Endothelial cell of umbilical vein (primary cell): Measurements from ENCODE around the gene RAD51B. TPM values are rescaled to one million over a fixed set of nuclear protein-coding genes. Genes with fewer than 3 reads are reported as not detected.
A peak's percentile ranks its signal among the peaks of the same experiment; 100 is the strongest.

Experiments
- BruUV-seq: library from RNA; stranded (reverse); fragments of 400-500 nt; replicated peaks from 2 replicates; lab custom pipeline; 2021; lab: Mats Ljungman, UMichigan
- CTCF ChIA-PET: fragments of 300-600, 350-600 bp; sonication (Branson Sonifier 250); formaldehyde crosslinking; loops from one replicate; lab custom pipeline; 2021; ENCODE audit warnings: antibody characterized with exemption, inconsistent platforms; lab: Charles Lee
- POLR2A ChIA-PET: fragments of 300-600, 350-600 bp; sonication (Branson Sonifier 250); formaldehyde crosslinking; loops from one replicate; lab custom pipeline; 2021; ENCODE audit warnings: antibody characterized with exemption, inconsistent platforms; lab: Charles Lee
- DNase-seq: peaks from one replicate; pipeline ENCODE4 v3.0.0-alpha.2; 2011; ENCODE audit warnings: low read depth, low spot score
- FAIRE-seq: peaks from 2 replicates; lab custom pipeline; 2011; peaks lifted over from hg19 to GRCh38; lab: Jason Lieb, UNC
- H2AFZ ChIP-seq: 2 replicates; pipeline ENCODE4 v1.6.0; 2012; ENCODE audit warnings: low read depth, low read length, control low read depth, inconsistent platforms
- H3K27ac ChIP-seq: 2 replicates; pipeline ENCODE4 v1.5.1; 2011; ENCODE audit warnings: low read depth, mild to moderate bottlenecking, control low read depth, low read length, moderate library complexity; ENCODE audit not compliant: insufficient read depth
- H3K27me3 ChIP-seq, 2 experiments: 2 replicates each; pipeline versions ENCODE4 v1.6.0 to v1.6.1; 2011; ENCODE audit warnings: low read length in 2 of 2, mixed read lengths in 1 of 2; ENCODE audit not compliant: control insufficient read depth in 2 of 2, insufficient read depth in 2 of 2
- H3K36me3 ChIP-seq, 2 experiments: 2 replicates in 1 of 2; 3 replicates in 1 of 2; pipeline ENCODE4 v1.5.1; 2011; ENCODE audit warnings: low read length in 2 of 2, mild to moderate bottlenecking in 1 of 2, moderate library complexity in 1 of 2; ENCODE audit not compliant: control insufficient read depth in 2 of 2, insufficient read depth in 2 of 2; ENCODE audit errors: extremely low read depth in 1 of 2
- H3K4me1 ChIP-seq: 3 replicates; pipeline ENCODE4 v1.5.1; 2011; ENCODE audit warnings: mild to moderate bottlenecking, low read length; ENCODE audit not compliant: control insufficient read depth, insufficient read depth; ENCODE audit errors: extremely low read depth
- H3K4me2 ChIP-seq: 2 replicates; pipeline ENCODE4 v1.6.1; 2011; ENCODE audit warnings: low read length, control low read depth, mixed read lengths; ENCODE audit not compliant: insufficient read depth
- H3K4me3 ChIP-seq, 3 experiments: fragments of 200-600 bp in 1 of 3; sonication (generic), shearing (Covaris generic) in 1 of 3; replicated peaks in 1 of 3; 2 replicates each; pipeline ENCODE4 v1.5.1; 2011 to 2016; ENCODE audit warnings: control low read depth in 3 of 3, low read length in 3 of 3, mild to moderate bottlenecking in 2 of 3, inconsistent platforms in 1 of 3, low read depth in 1 of 3, moderate library complexity in 1 of 3; ENCODE audit not compliant: insufficient read depth in 1 of 3
- H3K79me2 ChIP-seq: 2 replicates; pipeline ENCODE4 v1.6.0; 2012; ENCODE audit warnings: low read length, inconsistent platforms; ENCODE audit not compliant: control insufficient read depth, insufficient read depth
- H3K9ac ChIP-seq: replicated peaks from 2 replicates; pipeline ENCODE3; 2011; ENCODE audit warnings: low read length, control low read depth; ENCODE audit not compliant: insufficient read depth; ENCODE audit errors: extremely low read depth
- H3K9me1 ChIP-seq: replicated peaks from 3 replicates; pipeline ENCODE4 v1.6.0; 2011; ENCODE audit warnings: mild to moderate bottlenecking, low read length; ENCODE audit not compliant: control insufficient read depth, insufficient read depth; ENCODE audit errors: extremely low read depth
- H3K9me3 ChIP-seq: replicated peaks from 2 replicates; pipeline ENCODE4 v1.5.1; 2012; ENCODE audit warnings: low read length, inconsistent platforms; ENCODE audit not compliant: control insufficient read depth, insufficient read depth
- H4K20me1 ChIP-seq: replicated peaks from 2 replicates; pipeline ENCODE3; 2011; ENCODE audit warnings: mild to moderate bottlenecking, low read length; ENCODE audit not compliant: control insufficient read depth, insufficient read depth; ENCODE audit errors: extremely low read depth
- EZH2 ChIP-seq: IDR thresholded peaks from 2 replicates; pipeline ENCODE4 v1.6.1; 2012; ENCODE audit warnings: borderline replicate concordance, low read depth, mild to moderate bottlenecking, moderate library complexity, low read length, inconsistent platforms; ENCODE audit not compliant: severe bottlenecking
- FOS ChIP-seq: IDR thresholded peaks from 2 replicates; pipeline ENCODE4 v1.6.1; 2011; ENCODE audit warnings: mild to moderate bottlenecking, low read length, moderate library complexity, borderline replicate concordance; ENCODE audit not compliant: insufficient read depth
- GATA2 ChIP-seq: IDR thresholded peaks from 2 replicates; pipeline ENCODE4 v1.7.0; 2011; ENCODE audit warnings: low read depth, mild to moderate bottlenecking, moderate library complexity, mixed read lengths, low read length; ENCODE audit not compliant: insufficient read length, insufficient read depth
- JUN ChIP-seq: IDR thresholded peaks from 2 replicates; pipeline ENCODE4 v1.6.1; 2011; ENCODE audit warnings: borderline replicate concordance, low read depth; ENCODE audit not compliant: insufficient read length, insufficient read depth
- MAX ChIP-seq: IDR thresholded peaks from 2 replicates; pipeline ENCODE4 v1.6.1; 2011; ENCODE audit not compliant: insufficient read depth, insufficient read length
- MYC ChIP-seq: IDR thresholded peaks from one replicate; pipeline ENCODE4 v1.6.1; 2011; ENCODE audit warnings: mild to moderate bottlenecking, low read depth, low read length
- POLR2A ChIP-seq: IDR thresholded peaks from 2 replicates; pipeline ENCODE4 v1.6.1; 2012; ENCODE audit warnings: low read depth, mild to moderate bottlenecking, control low read depth, low read length
- POLR2AphosphoS5 ChIP-seq: IDR thresholded peaks from 2 replicates; pipeline ENCODE4 v1.6.1; 2012; ENCODE audit warnings: low read depth, mild to moderate bottlenecking, control low read depth, low read length, moderate library complexity; ENCODE audit not compliant: insufficient read depth
- dilution Hi-C: fragments of 300-500 bp; cut with MboI; formaldehyde crosslinking; loops from one replicate; pipeline ENCODE4 v1.15.0; 2019; ENCODE audit warnings: low sequenced_read_pairs; ENCODE audit not compliant: extremely low pct_ligation_motif_present
- intact Hi-C: fragments of 100-400 bp; cut with micrococcal nuclease; formaldehyde crosslinking; loops from one replicate; pipeline ENCODE4 v1.10.0; 2022
- polyA plus RNA-seq, 4 experiments: library from polyadenylated mRNA; depleted of rRNA in 3 of 4; stranded (reverse) in 3 of 4; unstranded in 1 of 4; fragments of >200 nt; gene quantifications; 2 replicates each; pipeline versions ENCODE4 v1.2.1 to v1.2.3, GENCODE V29; 2011 to 2012; ENCODE audit warnings: missing spikeins in 1 of 4
- total RNA-seq: library from RNA; stranded (reverse); gene quantifications from 2 replicates; pipeline ENCODE4 v1.2.3, GENCODE V29; 2021
- TF ChIP-seq, protein P1 (sequence below), 2 donors: IDR thresholded peaks; 1 replicate in 1 of 2; 2 replicates in 1 of 2; pipeline ENCODE4 v1.5.1; 2011; ENCODE audit warnings: low read length in 2 of 2, mild to moderate bottlenecking in 2 of 2, moderate library complexity in 2 of 2, control low read depth in 1 of 2, inconsistent platforms in 1 of 2, low read depth in 1 of 2; ENCODE audit not compliant: insufficient read depth in 1 of 2; ENCODE audit errors: extremely low read depth in 1 of 2

The RAD51B gene
- total and polyA plus RNA-seq, 2 donors (not counting 3 experiments of a cell fraction or from before 2014, with no cell fraction given), result 3.9 to 19.0 TPM

DNA sequence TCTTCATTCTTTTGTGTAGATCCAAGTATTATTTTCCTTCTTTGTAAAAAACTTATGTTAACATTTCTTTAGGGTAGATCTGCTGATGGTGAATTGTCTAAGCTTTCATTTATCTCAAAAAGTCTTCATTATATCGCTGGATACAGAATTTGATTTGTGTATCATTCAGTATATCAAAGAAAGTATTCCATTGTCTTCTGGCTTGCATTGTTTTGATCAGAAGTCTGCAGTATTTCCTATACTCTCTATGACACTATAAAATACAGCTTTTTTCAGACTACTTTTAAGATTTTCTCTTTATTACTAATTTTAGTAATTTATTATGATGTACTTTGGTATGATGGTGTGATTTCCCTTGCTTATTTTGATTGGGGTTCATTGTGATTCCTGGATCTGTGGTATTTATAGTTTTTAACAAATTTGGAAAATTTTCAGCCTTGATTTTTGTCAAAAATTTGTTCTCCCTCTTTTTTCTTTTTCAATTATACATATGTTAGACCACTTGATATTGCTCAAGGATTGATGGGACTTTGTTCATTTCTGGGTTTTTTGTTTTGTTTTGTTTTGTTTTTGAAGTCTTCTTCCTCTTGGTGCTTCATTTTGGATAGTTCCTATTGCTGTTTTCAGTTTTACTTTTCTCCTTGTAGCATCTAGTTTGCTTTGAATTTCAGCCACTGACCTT lies 796.8 kb downstream of the RAD51B start:
- CTCF ChIA-PET, result no interaction called here
- no peak for FAIRE-seq
- intact Hi-C loops, result no loop called here

More for the DNA sequence above, 796.8 kb downstream of the RAD51B start:
- H3K4me1 ChIP-seq, result no peaks in the 10 kb centered on the region
- H2AFZ ChIP-seq, result no peak overlapping the region
- no peak overlapping the region for H3K4me3 ChIP-seq
- no peaks in the 10 kb centered on the region for H4K20me1 ChIP-seq
- no peak overlapping the region for H3K4me2 ChIP-seq
- TF ChIP-seq MAX (no peak), POLR2A (no peak), JUN (no peak), GATA2 (no peak), FOS (no peak), EZH2 (no peak), POLR2AphosphoS5 (no peak), MYC (no peak)
- TF ChIP-seq, protein P1, sequence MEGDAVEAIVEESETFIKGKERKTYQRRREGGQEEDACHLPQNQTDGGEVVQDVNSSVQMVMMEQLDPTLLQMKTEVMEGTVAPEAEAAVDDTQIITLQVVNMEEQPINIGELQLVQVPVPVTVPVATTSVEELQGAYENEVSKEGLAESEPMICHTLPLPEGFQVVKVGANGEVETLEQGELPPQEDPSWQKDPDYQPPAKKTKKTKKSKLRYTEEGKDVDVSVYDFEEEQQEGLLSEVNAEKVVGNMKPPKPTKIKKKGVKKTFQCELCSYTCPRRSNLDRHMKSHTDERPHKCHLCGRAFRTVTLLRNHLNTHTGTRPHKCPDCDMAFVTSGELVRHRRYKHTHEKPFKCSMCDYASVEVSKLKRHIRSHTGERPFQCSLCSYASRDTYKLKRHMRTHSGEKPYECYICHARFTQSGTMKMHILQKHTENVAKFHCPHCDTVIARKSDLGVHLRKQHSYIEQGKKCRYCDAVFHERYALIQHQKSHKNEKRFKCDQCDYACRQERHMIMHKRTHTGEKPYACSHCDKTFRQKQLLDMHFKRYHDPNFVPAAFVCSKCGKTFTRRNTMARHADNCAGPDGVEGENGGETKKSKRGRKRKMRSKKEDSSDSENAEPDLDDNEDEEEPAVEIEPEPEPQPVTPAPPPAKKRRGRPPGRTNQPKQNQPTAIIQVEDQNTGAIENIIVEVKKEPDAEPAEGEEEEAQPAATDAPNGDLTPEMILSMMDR (IDR thresholded peaks at IDR 0.05; ENCODE audit: extremely low read depth in 1 of 2, insufficient read depth in 1 of 2, low read depth in 1 of 2, low read length in 2 of 2), result no peak
- H3K9me1 ChIP-seq, result no peaks in the 10 kb centered on the region
- DNase-seq, result peak; percentile 34
- H3K27me3 ChIP-seq, result no peaks in the 10 kb centered on the region
- BruUV-seq, result no TSS peak
- POLR2A ChIA-PET, result no interaction called here
- no peak overlapping the region for H3K27ac ChIP-seq
- no peaks in the 10 kb centered on the region for H3K79me2 ChIP-seq
- no peak overlapping the region for H3K9ac ChIP-seq
- dilution Hi-C loops, result no loop called here
- H3K9me3 ChIP-seq, result peaks cover 8% of the 10 kb centered on the region
- no peaks in the 10 kb centered on the region for H3K36me3 ChIP-seq
